CD1c-positive myeloid dendritic cell (primary cell): Measurements from ENCODE around the gene TSTD2.
A peak's percentile ranks its signal among the peaks of the same experiment; 100 is the strongest.

Source experiments
- DNase-seq: peaks from one replicate; pipeline ENCODE4 v3.0.0-alpha.2; 2016; ENCODE audit errors: extremely low spot score

Gene TSTD2

DNA sequence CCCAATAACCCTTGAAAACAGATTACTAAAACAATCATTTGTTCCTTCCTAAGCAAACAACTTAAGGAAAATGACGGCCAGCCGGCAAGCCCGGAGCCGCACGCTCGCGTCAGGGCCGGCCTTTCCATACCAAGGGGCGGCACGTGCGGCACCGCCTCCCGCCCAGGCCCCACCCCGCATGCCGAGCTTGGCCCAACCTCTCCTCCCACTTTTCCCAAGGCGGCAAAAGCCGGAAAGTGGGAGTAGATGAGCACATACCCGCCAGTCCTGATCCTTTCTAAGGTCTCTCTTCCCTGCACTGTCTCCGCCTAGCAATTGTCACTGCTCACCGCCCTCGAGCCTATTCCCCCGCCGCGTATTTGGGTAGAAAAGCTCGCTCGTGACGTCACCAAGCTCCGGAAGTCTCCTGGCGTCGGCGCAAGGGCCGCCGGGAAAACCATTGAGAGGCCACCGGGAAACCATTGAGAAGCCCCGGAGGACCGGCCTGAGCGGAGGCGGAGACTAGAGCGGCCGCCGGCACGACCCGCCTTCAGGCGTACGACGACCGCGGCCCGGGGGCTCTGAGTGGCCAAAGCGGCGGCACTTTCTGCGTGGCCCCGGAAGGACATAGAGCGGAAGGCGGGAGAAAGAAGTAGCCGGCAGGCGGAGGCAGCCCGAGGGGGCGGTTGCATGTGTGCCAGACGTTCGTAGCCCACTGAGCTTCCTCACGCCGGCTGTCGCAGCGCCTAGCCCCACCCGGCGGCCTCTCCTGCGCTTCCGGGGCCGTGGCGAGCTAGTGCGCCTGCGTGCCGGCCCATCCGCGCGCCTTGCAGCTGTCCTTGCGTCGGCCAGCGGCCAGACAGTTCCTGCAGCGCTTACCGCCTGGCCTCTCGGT lies at the start of gene TSTD2, which contains the start of gene NCBP1:
Gene TSTD2 (minus strand): TSS at position 384 of the 874 bp plus-strand sequence. CDS start 5,806 bp downstream, outside the sequence.
Gene NCBP1 (plus strand): TSS at position 837 of the 874 bp plus-strand sequence. CDS start 61 bp downstream, outside the sequence.
- peak; percentile 99 for DNase-seq

DNA sequence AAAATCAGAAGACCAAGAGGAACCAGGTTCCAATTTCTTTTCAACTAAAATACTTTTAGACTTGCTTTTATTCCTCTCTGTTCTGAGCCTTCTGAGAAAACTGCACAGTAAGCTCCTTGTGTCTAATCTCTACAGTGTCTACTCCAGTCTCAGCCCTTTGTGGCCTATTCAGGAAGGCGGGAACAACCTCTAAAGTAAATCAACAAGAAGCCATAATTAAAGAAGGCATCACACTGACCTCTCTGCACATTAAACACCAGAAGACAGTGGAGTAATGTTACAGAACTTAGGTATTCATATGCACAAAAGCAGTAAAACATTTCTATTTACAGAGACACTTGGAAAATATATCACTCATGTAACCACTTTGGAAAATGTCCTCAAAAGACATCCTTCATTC lies 49.1 kb upstream of the TSTD2 start:
- no peak for DNase-seq

DNA sequence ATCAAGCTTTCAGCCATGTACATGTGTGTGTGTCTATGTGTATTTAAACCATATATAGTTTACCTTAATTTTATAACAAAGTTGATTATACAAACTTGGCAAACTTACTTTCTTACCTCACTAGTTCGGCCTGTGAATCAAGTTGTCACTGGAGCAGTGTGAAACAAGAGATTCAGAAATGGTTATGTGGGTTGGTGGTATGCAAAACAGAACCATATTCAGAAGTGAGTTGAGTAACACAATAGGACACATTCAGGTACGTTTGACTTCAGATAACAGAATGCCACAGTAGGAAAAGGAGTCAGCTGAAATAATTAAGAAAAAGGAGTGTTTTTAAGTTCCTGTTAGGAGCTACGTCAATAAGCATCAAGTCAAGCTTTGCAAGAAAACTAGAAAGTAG lies 42.5 kb upstream of the TSTD2 start:
- no peak for DNase-seq

GRCh38 chr9:97673922-97674321 lies 40.8 kb upstream of the TSTD2 start:
- no peak for DNase-seq

- DNase-seq, result no peak
These were observed 39.2 kb upstream of the TSTD2 start for GRCh38 chr9:97672403-97672802.

DNA sequence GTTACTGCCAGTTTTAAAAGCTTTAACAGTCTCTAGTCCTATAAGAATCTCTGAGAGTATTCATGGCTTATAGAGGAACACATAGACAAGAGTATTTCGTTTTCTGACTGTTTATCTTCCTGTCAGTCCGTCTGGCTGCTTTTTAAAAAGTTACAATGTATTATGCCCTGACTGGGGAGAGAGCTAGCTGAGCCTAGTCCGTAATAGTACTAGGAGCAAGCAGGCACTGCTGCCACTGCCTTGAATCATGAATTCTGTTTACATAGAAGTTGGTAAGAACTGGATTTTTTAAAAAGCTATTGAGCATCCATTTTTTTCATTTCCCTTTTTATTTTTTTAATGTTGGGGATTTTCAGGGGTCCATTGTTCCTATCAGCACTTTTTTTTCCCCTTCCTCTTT lies 37.4 kb upstream of the TSTD2 start:
- DNase-seq, result no peak

DNA sequence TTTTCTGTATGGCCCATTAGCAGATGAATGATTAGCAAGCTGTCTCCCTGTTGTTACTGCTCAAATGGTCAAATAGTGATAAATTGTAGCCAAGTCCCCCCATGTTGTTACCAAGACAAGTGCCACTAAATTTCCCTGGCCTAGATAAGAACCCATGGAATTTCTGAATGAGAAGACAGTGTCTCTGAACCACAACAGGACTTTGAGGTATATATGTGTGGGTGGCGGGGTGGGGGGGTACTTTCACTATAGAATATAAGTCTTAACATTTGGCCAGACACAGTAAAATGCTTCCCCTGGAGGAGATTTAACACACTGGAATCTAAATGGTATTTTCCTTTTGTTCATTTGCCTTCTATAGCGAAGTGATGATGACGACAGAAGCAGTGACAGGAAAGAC lies 35.3 kb upstream of the TSTD2 start:
- no peak for DNase-seq

- peak; percentile 27 for DNase-seq
These were observed 33.9 kb upstream of the TSTD2 start for GRCh38 chr9:97666907-97667686.

DNA sequence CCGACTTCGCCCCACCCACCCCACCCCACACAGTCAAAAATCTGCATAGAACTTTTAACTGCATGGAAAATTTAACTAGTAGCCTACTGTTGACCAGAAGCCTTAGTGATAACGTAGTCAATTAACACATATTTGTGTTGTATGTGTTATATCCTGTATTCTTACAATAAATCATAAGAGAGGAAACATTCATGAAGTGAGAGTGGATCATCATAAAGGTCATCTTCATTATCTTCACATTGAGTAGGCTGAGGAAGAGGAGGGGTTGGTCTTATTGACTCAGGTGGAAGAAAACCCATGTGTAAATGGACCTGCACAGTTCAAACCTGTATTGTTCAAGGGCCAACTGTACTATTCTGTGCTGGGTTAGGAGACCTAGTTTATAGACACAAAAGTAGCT lies 32.6 kb upstream of the TSTD2 start:
- DNase-seq, result no peak

DNA sequence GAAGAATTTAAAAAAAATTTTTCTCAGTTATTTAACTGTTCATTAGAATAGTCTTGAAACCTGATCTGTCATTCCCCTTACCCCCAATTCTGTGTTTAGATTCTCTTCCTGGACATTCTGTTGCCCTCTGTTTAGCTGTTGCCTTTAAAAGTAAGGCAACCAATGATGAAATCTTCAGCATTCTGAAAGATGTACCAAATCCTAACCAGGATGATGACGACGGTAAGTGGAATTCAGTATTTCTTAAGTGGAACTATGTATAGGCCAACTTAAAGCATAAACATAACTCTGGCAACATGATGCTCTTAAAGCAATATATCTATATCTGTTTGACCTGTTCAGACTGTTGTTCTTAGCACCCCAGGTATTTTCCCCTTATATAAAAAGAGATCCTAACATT lies 27.7 kb upstream of the TSTD2 start:
- no peak for DNase-seq

DNA sequence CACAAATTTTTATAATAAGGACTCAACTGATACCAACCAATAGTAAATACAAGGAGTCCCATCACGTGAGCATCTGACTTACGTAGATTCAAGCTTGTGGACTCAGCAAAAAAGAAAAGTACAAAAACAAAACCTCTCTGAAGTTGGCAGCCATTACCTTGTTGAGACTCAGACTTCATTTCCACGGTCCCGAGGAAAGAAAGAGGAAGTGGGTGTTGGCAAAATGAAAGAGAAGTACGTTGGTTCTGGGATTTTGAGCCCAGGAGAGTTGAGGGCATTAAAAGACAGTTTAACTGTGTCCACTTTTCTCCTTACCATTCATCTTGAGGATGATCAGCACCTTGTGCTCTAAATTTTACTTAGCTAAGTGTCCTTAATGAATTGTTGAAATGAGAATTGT lies 27.2 kb upstream of the TSTD2 start:
- DNase-seq, result peak; percentile 51

DNA sequence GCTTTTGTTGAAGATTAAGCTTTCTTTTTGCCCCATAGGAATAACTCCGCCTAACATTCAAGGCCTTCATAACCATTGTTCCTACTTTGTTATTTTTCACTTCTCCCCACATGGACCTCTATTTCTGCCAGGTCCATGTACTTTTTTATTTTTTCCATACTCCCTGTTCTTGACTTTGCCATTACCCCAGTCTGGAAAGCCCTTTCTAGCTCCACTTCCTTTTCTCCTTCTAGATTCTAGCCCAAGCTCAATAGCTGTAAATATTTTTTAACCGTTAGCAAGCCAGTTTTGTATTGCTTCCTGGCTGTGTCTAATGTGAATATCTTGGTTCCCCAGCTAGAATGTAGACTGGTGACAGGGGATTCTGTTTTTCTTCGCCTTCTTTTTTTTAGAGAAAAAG lies 26.6 kb upstream of the TSTD2 start:
- DNase-seq, result no peak

- DNase-seq, result no peak
These were observed 25.5 kb upstream of the TSTD2 start for GRCh38 chr9:97658707-97659106.

GRCh38 chr9:97651646-97652045 lies 18.5 kb upstream of the TSTD2 start:
- DNase-seq, result no peak

DNA sequence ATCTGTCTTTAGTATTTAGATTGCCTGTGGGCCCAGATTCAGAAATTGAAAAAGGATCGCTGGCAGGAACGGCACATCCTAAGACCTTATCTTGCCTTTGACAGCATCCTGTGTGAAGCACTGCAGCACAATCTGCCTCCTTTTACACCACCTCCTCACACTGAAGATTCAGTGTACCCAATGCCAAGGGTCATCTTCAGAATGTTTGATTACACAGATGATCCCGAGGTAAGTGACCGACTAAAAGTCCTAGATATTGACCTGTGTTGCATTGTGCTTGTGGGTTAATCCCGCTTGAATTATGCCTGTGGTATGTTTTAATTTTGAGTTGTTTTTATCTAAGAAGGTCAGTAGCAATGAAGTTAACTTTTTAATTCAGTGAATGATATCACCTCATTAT lies 14.8 kb upstream of the TSTD2 start:
- no peak for DNase-seq

DNA sequence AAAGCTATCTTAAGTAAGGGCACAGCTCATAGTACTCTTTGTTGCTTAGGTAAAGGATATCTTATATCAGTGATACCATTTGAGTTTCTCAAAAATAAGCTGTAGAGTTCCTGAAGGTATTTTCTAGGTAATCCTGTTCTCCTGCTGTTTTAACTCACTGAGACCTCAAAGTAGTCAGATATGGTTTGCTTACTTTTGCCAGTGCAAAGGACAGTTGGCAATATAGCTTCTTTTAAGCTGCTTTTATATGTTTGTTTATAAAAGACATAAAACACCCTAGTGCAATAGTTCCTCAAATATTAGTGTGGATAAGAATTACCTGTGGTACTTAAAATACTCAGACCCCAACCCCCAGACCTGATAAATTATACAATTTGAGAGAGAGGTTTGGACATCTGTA lies 12.6 kb upstream of the TSTD2 start:
- DNase-seq, result no peak

GRCh38 chr9:97640325-97640724 lies 7.2 kb upstream of the TSTD2 start:
- no peak for DNase-seq

- DNase-seq, result no peak
These were observed 5.5 kb upstream of the TSTD2 start for GRCh38 chr9:97638666-97639065.

DNA sequence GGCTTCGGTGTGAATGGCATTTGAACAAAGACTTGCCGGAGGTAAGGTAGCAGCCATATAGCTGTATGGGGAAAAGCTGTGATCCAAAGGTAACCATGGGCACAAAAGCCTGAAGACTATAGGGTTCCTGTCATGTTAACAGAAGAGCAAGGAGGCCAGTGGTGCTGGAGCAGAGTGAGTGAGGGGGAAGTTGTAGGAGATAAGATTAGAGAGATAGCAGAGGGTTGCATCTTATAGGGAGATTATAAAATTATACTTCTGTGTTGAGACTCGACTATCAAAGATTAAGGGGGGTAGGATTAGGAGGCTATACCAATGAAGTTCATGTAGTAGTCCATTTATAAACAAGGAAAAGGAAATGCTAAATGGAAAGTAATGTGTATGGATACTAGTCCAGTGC lies 3.7 kb upstream of the TSTD2 start:
- no peak for DNase-seq

GRCh38 chr9:97635026-97635425 lies 1.9 kb upstream of the TSTD2 start:
- no peak for DNase-seq

DNA sequence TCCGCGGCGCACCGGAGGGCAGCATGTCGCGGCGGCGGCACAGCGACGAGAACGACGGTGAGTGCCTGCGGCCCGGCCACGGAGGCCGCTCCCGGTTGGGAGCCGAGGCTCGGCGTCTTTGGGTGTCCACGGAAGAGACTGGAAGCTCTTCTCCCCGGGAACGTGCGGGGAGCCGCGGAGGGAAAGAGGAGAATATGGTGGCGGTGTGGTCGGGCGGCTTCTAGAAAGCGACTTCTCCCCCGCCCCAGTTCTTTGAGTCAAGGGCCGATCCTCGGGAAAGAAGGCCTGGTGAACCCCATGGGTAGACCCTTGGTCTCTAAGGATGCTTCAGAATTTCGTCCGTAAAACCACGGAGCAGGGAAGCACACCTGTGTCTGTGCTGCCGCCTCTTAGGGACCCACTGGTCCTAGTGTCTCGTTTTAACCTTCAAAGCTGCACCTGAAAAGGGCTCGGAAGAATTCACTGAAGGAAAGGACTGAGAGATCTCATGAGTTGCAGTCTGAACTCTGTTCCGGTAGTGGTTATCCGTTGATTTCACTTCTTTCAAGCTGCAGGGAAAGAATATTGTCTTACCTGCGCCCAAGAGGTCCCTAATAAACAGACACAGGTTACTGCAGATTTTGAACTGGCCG lies 807 bp upstream of the TSTD2 start:
- DNase-seq, result peak; percentile 3

GRCh38 chr9:97632248-97632984 lies 752 bp downstream of the TSTD2 start:
- peak; percentile 12 for DNase-seq
